Measurements from ENCODE around the gene CR1L.
"Not testable (repeated sequence)": the region's sequence is repeated elsewhere in the genome, so short reads cannot be mapped to it uniquely, and the experiment has no call there.

The CR1L gene

DNA sequence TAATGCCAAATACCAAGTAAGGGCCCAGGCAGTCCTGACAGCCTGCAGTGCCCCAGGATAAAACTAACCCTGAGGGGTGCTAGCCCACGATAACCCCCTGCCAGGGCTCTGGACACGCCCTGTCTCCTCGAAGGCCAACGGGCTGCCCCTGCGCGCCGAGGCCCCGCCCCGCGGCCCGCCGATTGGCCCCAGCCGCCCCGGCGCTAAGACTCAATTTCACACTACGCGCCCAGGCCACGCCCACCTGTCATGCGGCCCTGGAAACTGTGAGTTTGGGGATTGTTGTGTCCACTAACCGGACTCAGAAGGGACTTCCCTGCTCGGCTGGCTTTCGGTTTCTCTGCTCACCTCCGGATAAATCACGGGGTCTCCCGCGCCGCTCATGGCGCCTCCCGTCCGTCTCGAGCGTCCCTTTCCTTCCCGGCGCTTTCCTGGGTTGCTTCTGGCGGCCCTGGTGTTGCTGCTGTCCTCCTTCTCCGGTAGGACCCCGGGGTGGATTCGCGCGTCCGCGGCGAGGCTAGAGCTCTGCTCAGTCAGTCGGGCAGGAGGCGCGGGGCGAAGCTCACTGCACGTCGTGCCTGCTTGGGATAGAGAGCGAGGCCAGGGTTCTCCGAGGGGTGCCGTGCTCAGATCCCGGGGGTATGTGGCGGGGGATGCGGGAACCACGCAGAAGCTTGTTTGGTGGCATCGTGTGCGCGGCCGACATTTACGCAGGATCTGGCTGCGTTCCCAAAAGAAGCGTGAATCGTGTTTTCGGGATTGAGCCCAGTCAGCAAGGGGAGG is at the start of gene CR1L:
CR1L (plus strand) TSS at position 282 of the 783 bp plus-strand sequence; CDS start at position 383, 101 bp downstream.
- DNase-seq (ENCODE audit: low read depth in 3 of 3) = peak; percentile 40 to 76 (median 40)

DNA sequence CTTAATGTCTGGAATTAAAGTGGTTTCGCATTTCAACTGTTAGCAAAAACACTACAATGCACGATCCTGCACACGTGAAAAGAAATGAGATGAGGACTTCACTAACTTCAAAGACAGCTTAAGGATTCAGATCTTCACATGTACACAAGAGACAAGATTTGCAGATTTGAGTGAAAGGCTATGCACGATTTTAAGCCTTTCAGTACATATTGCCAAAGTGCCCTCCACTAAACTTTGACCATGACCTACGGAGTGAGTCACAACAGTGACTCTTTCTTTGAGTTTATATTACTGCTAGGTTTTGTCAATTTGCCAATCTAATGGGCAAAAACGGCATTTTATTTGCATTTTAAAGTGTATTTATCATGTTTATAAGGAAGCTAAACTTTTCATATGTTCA is 41.2 kb upstream of the CR1L start:
- no peak for DNase-seq (ENCODE audit: low read depth in 3 of 3)

DNA sequence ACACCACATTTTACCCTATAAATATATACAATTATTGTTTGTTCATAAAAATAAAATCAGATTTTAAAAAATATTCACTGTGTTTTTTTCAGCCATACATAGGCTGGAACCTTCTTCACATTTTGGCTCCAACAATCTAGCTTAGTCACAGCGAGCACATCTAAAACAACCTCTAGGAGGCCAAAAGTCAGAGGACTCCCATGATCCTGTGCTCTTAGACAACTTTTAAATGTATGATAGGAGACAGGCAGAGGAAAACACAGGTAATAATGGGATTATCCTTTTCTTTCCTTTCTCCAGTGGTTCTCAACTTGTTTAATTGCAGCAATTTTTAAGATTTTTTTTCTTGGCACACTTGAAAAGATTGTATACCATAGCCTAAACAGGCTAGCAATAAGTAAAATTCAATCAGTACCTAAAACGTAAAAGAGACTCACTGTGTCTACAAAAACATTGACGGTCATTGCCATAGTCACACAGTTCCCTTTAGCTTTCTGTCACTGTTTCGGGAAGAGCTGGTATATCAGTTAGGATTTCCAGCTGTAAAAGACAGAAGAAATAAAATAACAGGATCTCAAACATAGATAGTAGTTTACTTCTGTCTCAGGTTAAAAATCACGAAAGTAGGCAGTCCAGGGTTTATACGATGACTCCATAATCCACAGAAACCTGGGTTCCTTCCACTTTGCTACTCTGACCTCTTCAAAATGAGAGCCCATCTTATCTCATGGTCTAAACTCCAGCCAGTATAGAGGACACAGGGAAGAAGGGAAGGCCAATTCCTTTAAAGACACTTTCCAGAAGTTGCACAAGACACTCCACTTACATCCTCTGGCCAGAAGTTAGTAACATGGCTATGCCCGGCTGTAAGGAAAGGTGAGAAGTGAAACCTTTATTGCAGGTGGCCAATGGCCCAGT is 39.2 kb upstream of the CR1L start:
- no peak for DNase-seq (ENCODE audit: low read depth in 3 of 3)

DNA sequence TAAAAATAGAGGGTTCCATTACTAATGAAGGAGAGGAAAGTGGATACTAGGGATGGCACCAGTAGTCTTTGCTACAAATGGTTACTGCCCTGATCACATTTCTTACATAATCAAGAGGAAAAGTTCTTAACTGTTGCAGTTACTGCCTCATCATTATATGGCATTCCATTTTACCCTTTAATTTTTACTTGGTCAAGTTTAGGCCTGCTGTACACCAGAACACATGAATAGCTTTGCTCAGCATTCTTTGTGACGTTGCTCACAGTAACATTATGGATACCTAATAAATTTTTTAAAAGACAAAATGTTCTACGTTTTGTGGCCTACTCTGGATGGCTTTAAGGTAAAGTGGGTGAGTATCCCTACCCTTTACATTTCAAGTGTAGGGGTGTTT is 38.6 kb upstream of the CR1L start:
- DNase-seq (ENCODE audit: low read depth in 3 of 3) = no peak

DNA sequence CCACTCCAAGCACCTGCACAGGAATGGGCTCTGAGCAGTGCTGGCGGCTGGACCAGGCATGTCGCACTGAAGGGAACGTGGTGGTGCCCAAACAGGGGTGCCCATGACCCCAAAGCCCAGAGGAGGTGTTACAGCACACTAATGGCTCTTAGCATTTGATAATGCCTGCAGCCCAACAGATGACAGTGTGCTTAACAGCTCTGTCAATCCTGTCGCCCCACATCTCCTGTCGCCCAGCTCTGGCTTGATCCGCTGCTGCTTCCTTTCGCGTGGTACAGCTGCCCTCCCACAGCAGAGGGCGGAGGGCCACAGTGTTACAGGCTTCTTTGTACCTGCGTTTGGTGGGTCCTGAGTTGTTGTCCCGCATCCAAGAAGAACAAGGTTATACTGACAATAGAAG is 32.2 kb upstream of the CR1L start:
- no peak for DNase-seq (ENCODE audit: low read depth in 3 of 3)

DNA sequence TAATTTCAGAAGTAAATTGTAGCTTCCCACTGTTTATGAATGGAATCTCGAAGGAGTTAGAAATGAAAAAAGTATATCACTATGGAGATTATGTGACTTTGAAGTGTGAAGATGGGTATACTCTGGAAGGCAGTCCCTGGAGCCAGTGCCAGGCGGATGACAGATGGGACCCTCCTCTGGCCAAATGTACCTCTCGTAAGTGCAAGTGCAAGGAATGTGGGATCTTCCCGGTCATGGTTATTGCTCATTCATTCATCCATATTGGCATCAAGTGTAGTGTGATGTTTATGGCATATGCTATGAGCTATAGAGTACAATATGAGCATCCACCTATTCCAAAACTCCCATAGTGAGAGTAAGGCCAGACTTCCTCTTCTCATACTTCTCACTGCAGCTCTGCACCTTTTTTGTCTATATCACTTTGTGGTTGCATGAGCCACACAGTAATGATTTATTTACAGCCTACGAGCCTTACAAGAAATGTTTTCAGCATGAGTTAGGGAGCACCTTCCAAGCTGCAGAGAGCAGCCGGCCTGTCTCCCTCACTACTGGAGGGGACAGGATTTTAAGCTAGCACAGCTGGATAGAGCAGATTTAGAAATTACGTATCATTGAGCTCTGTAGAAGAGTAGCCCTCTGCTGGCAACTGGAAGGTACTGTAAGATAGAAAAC is 24.9 kb upstream of the CR1L start:
- peak in 1 of 3 experiments; percentile 1 for DNase-seq (ENCODE audit: low read depth in 3 of 3)

DNA sequence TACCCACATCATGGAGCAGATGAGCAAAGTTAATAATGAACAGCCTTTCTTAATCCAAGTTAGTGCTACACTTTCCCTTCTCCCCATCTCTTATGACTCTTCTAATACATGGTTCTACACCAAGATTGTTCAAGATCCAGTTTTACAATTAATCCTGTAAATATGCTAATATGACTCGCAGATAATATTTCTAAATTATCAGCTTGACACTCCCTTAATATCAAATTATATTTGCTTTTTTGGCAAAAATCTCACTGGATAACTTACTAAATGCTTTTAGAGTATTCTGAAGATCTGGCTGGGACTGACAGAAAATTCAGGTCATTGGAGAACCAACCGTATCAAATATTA is 24.4 kb upstream of the CR1L start:
- no peak for DNase-seq (ENCODE audit: low read depth in 3 of 3)

DNA sequence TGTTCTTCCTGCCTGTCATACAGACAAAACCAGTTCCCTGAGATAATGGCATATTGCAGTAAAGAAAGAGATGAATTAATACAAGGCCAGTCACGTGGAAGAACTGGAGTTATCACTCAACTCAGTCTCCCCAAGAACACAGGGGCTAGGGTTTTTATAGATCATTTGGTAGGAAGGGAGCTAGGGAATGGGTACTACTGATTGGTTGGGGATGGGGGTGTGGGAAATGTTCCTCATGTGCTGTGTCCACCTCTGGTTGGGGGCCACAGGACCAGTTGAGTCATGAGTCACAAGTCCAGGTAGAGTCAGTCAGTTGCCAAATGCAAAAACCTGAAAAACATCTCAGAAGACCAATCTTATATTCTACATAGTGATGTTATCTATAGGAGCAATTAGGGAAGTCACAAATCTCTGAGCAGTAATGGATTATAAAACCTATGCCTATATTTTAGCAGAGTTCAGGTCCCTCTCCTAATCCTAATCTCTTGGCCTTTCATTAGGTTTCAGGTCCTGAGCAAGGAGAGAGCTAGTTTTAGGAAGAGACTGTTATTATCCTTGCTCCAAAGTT is 19.3 kb upstream of the CR1L start:
- DNase-seq (ENCODE audit: low read depth in 3 of 3) = not testable (repeated sequence)

DNA sequence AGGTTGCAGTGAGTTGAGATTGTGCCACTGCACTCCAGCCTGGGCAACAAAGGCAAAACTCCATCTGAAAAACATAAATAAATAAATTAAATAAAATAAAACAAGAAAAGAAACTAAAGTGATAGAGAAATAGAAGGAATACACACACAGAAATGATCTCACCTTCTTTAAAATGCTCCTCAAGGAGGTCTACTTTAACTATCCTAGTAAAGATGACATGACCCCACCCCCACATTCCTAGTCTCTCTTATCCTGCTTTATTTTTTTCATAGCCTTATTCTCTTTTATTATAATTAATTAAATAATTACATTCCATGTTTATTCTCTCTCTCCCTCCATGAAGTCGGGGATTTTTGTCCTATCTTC is 18.0 kb upstream of the CR1L start:
- DNase-seq (ENCODE audit: low read depth in 3 of 3) = no peak

DNA sequence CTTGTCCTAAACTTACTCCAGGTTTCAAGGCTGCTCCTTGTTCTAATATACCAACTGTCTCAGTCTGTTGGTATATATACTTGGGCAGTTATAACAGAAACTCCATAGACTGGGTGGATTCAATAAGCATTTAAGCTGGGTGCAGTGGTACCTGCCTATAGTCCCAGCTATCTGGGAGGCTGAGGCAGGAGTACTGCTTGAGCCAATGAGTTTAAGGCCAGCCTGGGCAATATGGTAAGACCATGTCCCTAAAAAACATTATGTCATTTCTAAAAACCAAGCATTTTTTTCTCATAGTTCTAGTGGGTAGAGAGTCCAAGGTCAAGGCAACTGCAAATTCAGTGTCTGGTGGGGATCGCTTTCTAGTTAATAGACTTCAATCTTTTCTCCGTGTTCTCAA is 17.4 kb upstream of the CR1L start:
- DNase-seq (ENCODE audit: low read depth in 3 of 3) = no peak

DNA sequence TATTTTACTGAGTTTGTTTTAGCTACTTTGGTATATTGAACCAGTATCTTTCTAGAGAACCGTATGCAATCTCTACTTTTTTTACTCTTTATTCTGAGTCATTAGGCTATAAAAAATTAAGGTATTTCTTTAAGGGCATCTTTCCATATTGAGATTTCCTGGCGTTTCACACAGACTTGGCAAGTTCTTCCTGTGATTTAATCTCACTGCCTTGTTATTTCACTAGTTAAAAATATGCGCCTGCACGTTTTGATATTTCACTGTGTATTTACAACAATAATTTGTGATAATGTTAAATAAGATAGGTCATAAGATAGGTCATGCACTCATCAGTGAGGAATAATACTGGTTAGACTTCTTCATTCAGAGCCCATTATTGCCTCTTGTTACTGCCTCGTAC is 16.2 kb upstream of the CR1L start:
- DNase-seq (ENCODE audit: low read depth in 3 of 3) = no peak

DNA sequence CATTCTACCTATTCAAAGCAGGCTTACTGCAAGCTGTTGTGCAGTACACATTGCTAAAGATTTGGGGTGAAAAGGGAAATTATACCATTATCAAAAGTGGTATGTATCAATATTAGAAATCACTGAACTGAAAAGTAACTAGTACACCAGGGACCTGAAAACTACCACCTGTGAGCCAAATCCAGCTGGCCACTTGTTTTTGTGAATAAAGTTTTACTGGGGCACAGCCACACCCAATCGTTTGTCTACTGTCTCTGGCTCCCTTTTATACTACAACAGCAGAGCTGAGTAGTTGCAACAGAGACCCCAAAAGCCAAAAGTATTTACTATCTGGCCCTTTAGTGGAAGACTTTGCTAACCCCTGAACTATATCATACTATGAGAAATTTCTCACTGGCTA is 13.8 kb upstream of the CR1L start:
- DNase-seq (ENCODE audit: low read depth in 3 of 3) = no peak

DNA sequence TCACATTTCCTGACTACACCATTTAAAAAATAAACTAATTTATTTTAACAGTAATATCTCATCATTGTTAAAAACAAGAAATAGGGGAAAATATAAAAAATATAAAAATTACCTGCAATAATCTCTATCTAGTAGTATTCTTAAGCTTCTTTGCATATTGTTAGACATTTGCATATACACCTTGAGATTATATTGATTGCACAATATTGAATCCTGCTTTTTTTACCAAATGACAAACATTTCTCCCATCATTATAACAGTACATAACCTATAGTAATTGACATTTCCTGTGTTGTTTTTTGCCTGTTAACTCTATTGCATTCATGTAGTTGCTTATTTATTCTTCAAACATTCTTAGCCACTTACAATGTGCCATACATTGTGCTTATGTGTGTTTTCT is 11.7 kb upstream of the CR1L start:
- DNase-seq (ENCODE audit: low read depth in 3 of 3) = no peak

DNA sequence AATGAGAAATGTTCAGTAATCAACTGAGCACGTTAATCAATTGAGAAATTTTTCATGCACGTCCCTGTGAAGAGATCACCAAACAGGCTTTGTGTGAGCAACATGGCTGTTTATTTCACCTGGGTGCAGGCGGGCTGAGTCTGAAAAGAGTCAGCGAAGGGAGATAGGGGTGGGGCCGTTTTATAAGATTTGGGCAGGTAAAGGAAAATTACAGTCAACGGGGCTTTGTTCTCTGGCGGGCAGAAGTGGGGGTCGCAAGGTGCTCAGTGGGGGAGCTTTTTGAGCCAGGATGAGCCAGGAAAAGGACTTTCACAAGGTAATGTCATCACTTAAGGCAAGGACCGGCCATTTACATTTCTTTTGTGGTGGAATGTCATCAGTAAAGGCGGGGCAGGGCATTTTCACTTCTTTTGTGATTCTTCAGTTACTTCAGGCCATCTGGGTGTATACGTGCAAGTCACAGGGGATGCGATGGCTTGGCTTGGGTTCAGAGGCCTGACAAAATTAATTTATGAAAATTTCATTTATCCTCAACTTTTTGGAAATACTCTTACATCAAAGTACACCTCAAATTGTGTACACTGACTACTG is 11.1 kb upstream of the CR1L start:
- DNase-seq (ENCODE audit: low read depth in 3 of 3) = not testable (repeated sequence)

DNA sequence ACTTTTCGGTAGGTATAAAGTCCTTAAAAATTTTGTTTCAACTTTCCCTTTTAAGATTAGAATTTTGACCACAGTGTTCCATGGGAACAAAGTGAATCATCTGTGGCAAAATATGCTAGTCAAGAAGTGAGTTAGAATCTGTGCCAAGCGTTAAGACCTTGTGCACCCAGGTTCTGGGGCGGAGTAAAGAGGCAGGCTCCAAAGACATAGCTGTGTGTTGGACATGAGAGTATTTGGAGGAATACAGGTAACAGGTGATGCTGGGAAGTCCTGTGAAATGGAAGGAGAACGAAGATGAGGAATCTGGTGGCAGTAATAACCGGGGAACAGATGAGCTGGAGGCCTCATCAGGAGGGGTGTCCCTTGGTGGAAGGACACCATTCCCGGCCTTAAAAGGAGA is 10.6 kb upstream of the CR1L start:
- DNase-seq (ENCODE audit: low read depth in 3 of 3) = not testable (repeated sequence)

DNA sequence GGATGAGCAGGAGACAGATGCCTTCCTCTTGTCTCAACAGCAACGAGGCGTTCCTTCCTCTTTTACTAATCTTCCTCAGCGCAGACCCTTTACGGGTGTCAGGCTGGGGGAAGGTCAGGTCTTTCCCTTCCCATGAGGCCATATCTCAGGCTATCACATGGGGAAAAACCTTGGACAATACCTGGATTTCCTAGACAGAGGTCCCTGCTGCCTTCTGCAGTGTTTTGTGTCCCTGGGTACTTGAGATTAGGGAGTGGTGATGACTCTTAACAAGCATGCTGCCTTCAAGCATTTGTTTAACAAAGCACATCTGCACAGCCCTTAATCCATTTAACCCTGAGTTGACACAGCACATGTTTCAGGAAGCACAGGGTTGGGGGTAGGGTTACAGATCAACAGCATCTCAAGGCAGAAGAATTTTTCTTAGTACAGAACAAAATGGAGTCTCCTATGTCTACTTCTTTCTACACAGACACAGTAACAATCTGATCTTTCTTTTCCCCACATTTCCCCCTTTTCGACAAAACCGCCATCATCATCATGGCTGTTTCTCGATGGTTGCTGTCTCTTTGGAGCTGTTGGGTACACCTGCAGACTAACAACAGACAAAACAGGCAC is 9.3 kb upstream of the CR1L start:
- not testable (repeated sequence) for DNase-seq (ENCODE audit: low read depth in 3 of 3)

DNA sequence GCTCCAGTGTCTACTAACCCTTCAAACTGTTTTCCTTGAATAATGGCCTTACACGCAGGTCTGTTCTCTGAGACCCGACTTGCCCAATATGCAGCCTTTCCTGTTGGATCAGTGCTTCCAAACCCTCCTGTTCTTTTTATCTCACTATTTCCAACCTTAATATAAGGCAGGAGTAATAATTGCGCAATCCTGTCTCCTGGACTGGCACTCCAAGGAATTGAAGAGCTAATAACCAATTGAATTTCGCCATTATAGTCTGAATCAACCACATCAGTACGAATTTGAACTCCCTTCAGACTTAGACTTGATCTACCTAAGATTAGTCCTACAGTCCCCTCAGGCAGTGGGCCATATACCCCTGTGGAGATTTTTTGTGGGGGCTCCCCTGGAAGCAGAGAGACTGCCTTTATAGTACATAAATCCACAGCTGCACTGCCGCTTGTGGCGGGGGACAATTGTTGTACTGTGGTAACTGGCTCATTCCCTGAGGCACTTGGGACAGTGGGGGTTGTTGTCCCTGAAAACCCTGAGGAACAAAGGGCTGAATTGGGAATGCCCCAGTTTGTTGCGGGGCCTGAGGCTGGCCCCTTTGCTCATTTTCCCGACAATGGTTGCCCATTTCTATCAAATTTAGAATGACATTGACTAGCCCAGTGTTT is 6.3 kb upstream of the CR1L start:
- DNase-seq (ENCODE audit: low read depth in 3 of 3) = not testable (repeated sequence)

DNA sequence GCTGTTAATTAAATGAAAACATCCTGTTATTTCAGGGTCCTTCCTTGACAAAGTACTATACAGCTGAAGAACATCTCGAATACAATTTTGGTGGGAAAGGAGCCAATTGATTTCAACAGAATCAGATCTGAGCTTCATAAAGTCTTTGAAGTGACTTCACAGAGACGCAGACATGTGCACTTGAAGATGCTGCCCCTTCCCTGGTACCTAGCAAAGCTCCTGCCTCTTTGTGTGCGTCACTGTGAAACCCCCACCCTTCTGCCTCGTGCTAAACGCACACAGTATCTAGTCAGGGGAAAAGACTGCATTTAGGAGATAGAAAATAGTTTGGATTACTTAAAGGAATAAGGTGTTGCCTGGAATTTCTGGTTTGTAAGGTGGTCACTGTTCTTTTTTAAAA is 5.6 kb upstream of the CR1L start:
- not testable (repeated sequence) for DNase-seq (ENCODE audit: low read depth in 3 of 3)

DNA sequence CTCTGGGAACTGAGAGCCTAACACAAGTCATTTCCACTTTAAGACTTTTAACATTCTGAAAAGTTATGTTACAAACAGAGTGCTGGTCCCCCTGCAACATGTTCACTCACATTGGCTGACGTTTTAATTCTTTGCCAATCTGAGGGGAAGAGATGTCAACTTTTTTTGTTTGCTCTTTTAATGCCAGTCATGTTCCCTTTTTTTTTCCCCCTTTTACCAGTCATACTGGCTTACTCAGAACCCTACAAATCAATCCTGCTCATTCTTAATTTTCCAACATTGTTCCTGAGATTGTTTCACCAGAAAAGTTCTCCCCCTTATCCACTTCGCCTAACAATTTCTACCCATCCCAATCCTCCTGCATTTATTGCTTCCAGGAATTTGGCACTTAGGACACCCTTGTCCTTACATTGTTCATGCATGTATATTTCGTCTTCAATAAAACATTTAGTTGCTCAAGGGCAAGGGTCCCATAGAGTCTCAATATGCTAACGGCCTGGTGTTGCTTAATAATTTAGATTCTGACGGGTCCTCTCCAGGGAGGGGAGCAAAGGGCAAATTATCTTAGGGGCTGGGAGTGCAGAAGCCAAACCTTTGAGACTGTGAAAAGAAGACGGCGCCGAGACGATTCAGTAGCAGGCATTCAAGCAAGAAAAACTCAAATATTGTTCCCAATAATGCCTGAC is 624 bp upstream of the CR1L start:
- no peak for DNase-seq (ENCODE audit: low read depth in 3 of 3)

DNA sequence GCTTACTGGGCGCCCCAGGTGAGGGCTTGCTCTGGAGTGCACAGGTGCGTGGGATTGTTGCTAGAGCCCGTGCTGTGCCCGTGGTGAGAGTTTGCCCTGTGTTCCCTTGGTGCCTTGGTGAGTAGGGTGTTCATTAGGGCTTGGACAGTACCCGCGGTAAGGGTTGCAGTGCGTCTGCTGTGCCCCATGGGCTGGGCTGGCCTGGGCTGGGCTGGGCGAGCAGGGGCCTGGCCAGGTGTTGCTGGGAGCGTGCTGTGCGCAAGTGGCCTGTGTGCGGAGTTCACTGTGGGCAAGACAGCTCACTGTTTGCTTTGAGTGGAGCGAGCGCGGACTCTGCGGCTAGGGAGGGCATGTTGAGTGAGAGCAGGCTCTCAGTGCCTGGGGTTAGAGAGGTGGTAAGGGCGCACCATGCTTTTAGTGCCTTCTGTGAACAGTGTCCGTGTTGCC is 725 bp downstream of the CR1L start:
- no peak for DNase-seq (ENCODE audit: low read depth in 3 of 3)

All from stimulated activated CD4-positive, alpha-beta T cell treated with anti-CD3 and anti-CD28 coated beads, TNF-alpha, amount 100 ng/mL, for 24 hours (primary cell).